ENCODE data around the gene TEAD4.

- no peak for TF ChIP-seq CTCF (conservative IDR thresholded peaks at IDR 0.05 in 1 of 2, IDR thresholded peaks at IDR 0.05 in 1 of 2; ENCODE audit: extremely low read depth in 1 of 2, insufficient read depth in 1 of 2, low read depth in 1 of 2, low read length in 2 of 2)
- TF ChIP-seq EZH2 (IDR thresholded peaks at IDR 0.05; ENCODE audit: borderline replicate concordance, low read length): no peak
Observed at GRCh38 chr12:3010214-3010930, 51.2 kb downstream of the TEAD4 start.

All from mammary epithelial cell (primary cell).